ENCODE measurements around the gene SLC2A9.

GRCh38 chr4:9867751-9868425, 153.4 kb downstream of the SLC2A9 start:
- TF ChIP-seq CTCF (conservative IDR thresholded peaks at IDR 0.05; ENCODE audit: low read length): no peak
- no peak for TF ChIP-seq EZH2phosphoT487 (IDR thresholded peaks at IDR 0.05; ENCODE audit: borderline replicate concordance)

All from Loucy (cell line).